GM21737 (cell line): Measurements from ENCODE around the gene PAX9.

ENCODE experiments used
- ATAC-seq: cut with Tn5 transposase; IDR thresholded peaks from one replicate; pipeline ENCODE4 v1.9.1; 2021; ENCODE audit warnings: mild to moderate bottlenecking, moderate library complexity; ENCODE audit not compliant: unreplicated experiment

The PAX9 gene

GRCh38 chr14:36726128-36726527 lies 64.5 kb downstream of the PAX9 start:
- no peak for ATAC-seq
